Immature natural killer cell (primary cell): ENCODE data around the gene RNF151. TPM values are rescaled to one million over a fixed set of nuclear protein-coding genes. Genes with fewer than 3 reads are reported as not detected.
"Not testable (repeated sequence)": the region's sequence is repeated elsewhere in the genome, so short reads cannot be mapped to it uniquely, and the experiment has no call there.

Source experiments
- DNase-seq, 3 donors: peaks; one replicate each; pipeline ENCODE4 v3.0.0; 2022; ENCODE audit warnings: mixed read lengths in 1 of 3
- H3K27ac Mint-ChIP-seq, 6 donors: one replicate each; pipeline ENCODE4 v1.8.0; 2020; ENCODE audit warnings: mixed read lengths in 6 of 6, mild to moderate bottlenecking in 5 of 6, inconsistent platforms in 4 of 6, moderate library complexity in 3 of 6
- H3K27me3 Mint-ChIP-seq, 3 donors: one replicate each; pipeline ENCODE4 v1.8.0; 2020 to 2021; ENCODE audit warnings: low read depth in 3 of 3, mild to moderate bottlenecking in 3 of 3, mixed read lengths in 3 of 3, moderate library complexity in 3 of 3, inconsistent platforms in 1 of 3
- H3K36me3 Mint-ChIP-seq, 3 donors: one replicate each; pipeline ENCODE4 v1.8.0; 2020; ENCODE audit warnings: mixed read lengths in 3 of 3, inconsistent platforms in 2 of 3, mild to moderate bottlenecking in 2 of 3
- H3K4me1 Mint-ChIP-seq, 2 donors: one replicate each; pipeline ENCODE4 v1.8.0; 2020; ENCODE audit warnings: inconsistent platforms in 2 of 2, mild to moderate bottlenecking in 2 of 2, mixed read lengths in 2 of 2, moderate library complexity in 1 of 2
- H3K4me3 Mint-ChIP-seq, 5 donors: one replicate each; pipeline ENCODE4 v1.8.0; 2020; ENCODE audit warnings: mild to moderate bottlenecking in 5 of 5, mixed read lengths in 5 of 5, inconsistent platforms in 3 of 5, moderate library complexity in 3 of 5
- H3K9me3 Mint-ChIP-seq, 6 donors: one replicate each; pipeline ENCODE4 v1.8.0; 2020; ENCODE audit warnings: mild to moderate bottlenecking in 6 of 6, mixed read lengths in 6 of 6, inconsistent platforms in 4 of 6, moderate library complexity in 3 of 6
- polyA plus RNA-seq, 3 donors: library from polyadenylated mRNA; unstranded; fragments of 300-500 nt; fragmentation: Illumina TruSeq; gene quantifications; one replicate each; pipeline ENCODE4 v1.2.3, GENCODE V29; 2021

Gene RNF151
- polyA plus RNA-seq, 3 donors from 2014 or later = not detected

- Mint-ChIP-seq H3K27me3 (peaks cover 0 to under 1% (median 0%) of the 10 kb centered on the region in 3 donors), H3K9me3 (no peaks in the 10 kb centered on the region), H3K4me1 (peaks cover 16 to 22% of the 10 kb centered on the region in 2 donors), H3K4me3 (no peak overlapping the region), H3K27ac (peak overlapping the region in 1 of 6 donors; percentile 64), H3K36me3 (peaks cover 0 to 1% (median 0%) of the 10 kb centered on the region in 3 donors)
- DNase-seq = no peak
These were observed 36.7 kb downstream of the RNF151 start for GRCh38 chr16:2003231-2003826.

DNA sequence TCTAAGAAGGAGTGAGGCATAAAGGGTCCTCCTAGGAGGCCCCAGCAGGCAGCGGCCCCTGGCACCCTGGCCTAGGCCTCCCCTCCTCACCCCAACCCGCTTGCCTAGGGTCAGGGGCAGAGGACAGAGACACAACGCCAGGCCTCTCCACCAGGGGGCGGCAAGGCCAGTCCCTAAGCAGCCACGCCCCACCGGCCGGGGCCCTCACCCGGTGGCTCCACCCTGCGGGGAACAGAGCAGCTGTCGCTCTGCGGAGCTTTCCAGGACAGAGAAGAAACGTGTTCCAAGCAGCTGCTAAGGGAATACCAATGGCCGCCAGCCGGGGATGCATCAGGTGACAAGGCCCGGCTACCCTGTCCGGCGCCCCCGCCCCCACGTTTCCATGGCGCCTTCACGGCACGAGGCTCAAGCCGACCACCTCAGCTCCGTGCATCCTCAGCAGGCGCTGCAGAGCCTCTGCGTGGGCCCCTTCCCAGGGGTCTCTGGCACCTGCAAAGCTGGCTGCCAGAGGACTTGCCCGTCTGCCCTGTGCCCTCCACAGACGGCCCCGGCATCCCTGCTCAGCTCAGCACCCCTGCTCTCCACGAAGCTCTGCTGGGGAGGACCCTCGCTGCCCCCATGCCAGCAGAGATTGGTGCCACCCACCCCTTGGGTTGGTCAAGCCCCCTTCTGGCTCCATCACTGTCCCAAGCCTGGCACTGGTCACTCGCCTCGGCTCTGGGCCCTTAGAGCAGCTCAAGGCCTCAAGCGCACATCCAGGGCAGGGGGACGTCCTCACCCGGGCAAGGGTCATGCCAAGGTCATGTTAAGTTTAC lies 37.4 kb downstream of the RNF151 start:
- Mint-ChIP-seq H3K4me3 (no peak overlapping the region), H3K27ac (no peak overlapping the region), H3K9me3 (no peaks in the 10 kb centered on the region), H3K4me1 (peaks cover 23 to 30% of the 10 kb centered on the region in 2 donors), H3K27me3 (peaks cover 0 to 3% (median 0%) of the 10 kb centered on the region in 3 donors), H3K36me3 (no peaks in the 10 kb centered on the region)
- peak; percentile 76 to 84 (median 82) for DNase-seq

DNA sequence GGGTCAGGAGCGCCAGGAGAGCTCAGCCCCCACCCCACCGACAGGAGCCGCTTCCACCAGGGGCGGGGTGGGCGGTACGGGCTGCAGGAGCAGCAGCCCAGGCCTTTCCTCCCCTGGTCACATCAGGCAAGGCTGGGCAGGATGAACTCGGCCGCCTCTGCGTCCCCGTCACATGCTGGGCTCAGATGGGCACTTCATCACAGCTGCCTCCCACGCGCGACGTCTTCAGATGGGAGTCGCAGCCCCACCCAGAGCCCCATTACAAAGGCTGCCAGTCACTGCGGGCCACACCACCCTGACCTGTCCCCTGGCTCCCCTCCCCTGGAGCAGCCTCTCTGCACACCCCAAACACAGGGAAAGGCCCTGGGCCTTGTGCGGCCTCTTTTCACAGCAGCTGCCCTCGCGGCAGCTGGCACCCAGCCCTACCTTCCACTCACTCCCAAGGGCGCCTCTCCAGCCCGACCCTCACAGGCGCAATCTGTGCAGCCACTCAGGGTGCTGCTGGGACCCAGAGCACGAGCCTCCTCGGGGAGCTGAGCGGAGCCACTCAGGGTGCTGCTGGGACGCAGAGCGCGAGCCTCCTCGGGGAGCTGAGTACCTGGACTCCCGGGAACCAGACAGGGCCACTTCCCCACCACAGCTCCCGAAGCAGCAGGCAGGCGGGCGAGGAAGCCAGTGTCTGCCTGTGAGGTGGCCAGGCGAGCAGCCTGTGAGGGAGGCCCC lies 38.3 kb downstream of the RNF151 start:
- Mint-ChIP-seq H3K4me1 (peaks cover 25 to 32% of the 10 kb centered on the region in 2 donors), H3K36me3 (no peaks in the 10 kb centered on the region), H3K4me3 (no peak overlapping the region), H3K27me3 (peaks cover 0 to 3% (median 0%) of the 10 kb centered on the region in 3 donors), H3K9me3 (no peaks in the 10 kb centered on the region), H3K27ac (peak overlapping the region in 1 of 6 donors; percentile 30)
- DNase-seq = no peak

DNA sequence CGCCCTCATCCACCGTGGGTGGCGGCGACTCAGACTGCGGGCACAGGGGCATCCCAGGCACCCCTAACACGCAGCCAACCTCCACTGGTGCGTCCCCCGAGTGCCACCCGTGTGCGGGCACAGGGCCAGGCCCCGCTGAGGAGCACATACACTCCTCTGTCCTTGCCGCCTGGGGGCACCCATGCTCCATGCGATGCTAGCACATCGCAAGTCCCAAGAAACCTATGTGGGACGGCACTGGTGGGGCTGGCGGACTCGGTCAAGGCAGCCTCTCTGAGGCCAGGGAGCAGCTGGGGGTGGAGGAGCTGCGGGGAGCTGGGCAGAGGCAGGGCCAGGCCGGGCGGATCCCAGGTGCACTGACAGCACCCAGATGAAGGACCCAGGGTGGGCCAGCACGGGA lies 39.0 kb downstream of the RNF151 start:
- Mint-ChIP-seq H3K4me1 (peaks cover 31 to 37% of the 10 kb centered on the region in 2 donors), H3K27me3 (peaks cover 0 to 3% (median 0%) of the 10 kb centered on the region in 3 donors), H3K4me3 (no peak overlapping the region), H3K36me3 (no peaks in the 10 kb centered on the region), H3K27ac (peak overlapping the region in 2 of 6 donors; percentile 27 to 78), H3K9me3 (no peaks in the 10 kb centered on the region)
- DNase-seq = no peak

GRCh38 chr16:2006317-2006716 lies 39.7 kb downstream of the RNF151 start:
- Mint-ChIP-seq H3K27me3 (peaks cover 0 to 3% (median 0%) of the 10 kb centered on the region in 3 donors), H3K4me3 (peak overlapping the region in 1 of 5 donors; percentile 17), H3K27ac (peak overlapping the region in 5 of 6 donors; percentile 27 to 79 (median 57)), H3K36me3 (no peaks in the 10 kb centered on the region), H3K4me1 (peaks cover 31 to 37% of the 10 kb centered on the region in 2 donors), H3K9me3 (no peaks in the 10 kb centered on the region)
- DNase-seq = no peak

- Mint-ChIP-seq H3K27ac (peak overlapping the region in 5 of 6 donors; percentile 68 to 95 (median 89)), H3K27me3 (peaks cover 0 to 4% (median 0%) of the 10 kb centered on the region in 3 donors), H3K4me1 (peaks cover 31 to 37% of the 10 kb centered on the region in 2 donors), H3K9me3 (no peaks in the 10 kb centered on the region), H3K4me3 (peak overlapping the region; percentile 80 to 87 (median 83)), H3K36me3 (no peaks in the 10 kb centered on the region)
- DNase-seq = no peak
These were observed 40.6 kb downstream of the RNF151 start for GRCh38 chr16:2007081-2007836.

- peaks cover 0 to 4% (median 0%) of the 10 kb centered on the region in 3 donors for H3K27me3 Mint-ChIP-seq
- H3K4me1 Mint-ChIP-seq = peaks cover 31 to 35% of the 10 kb centered on the region in 2 donors
- H3K4me3 Mint-ChIP-seq = peak overlapping the region; percentile 80 to 87 (median 83)
- H3K36me3 Mint-ChIP-seq = no peaks in the 10 kb centered on the region
- DNase-seq = no peak
- H3K27ac Mint-ChIP-seq = peak overlapping the region; percentile 80 to 95 (median 87)
- H3K9me3 Mint-ChIP-seq = no peaks in the 10 kb centered on the region
These were observed 41.4 kb downstream of the RNF151 start for GRCh38 chr16:2008009-2008526.

DNA sequence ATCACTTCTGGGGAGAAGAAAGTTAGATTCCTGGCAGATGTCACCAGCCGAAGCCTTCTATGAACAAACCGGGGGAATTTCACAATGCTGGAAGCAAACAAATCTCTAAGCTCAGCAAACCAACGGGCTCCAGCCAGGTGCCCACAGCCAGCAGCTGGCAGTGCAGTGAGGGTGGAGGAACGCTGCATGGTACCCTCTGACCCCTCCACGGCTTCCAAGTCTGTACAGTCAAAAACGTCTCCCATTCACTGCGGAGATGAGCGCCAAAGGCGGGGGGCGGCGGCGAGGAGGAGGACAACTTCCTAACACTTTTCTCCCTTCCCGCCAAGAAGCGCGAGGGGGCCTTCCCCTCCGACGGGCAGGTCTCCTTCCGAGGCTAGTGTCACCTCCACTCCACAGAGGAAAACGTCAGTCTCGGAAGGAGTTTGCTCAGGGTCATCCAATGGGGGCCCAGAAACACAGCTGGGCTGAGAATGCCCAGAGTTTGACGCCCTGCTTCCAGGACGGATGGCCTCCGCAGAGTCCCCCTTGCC lies 42.0 kb downstream of the RNF151 start:
- peaks cover 0 to 4% (median 0%) of the 10 kb centered on the region in 3 donors for H3K27me3 Mint-ChIP-seq
- no peaks in the 10 kb centered on the region for H3K9me3 Mint-ChIP-seq
- DNase-seq = no peak
- peak overlapping the region; percentile 80 to 95 (median 87) for H3K27ac Mint-ChIP-seq
- peaks cover 31 to 35% of the 10 kb centered on the region in 2 donors for H3K4me1 Mint-ChIP-seq
- no peaks in the 10 kb centered on the region for H3K36me3 Mint-ChIP-seq
- peak overlapping the region; percentile 80 to 87 (median 83) for H3K4me3 Mint-ChIP-seq

GRCh38 chr16:2009164-2009711 lies 42.6 kb downstream of the RNF151 start:
- no peak for DNase-seq

GRCh38 chr16:2009791-2010510 lies 43.3 kb downstream of the RNF151 start, which contains the start of gene ZNF598:
TSS of gene ZNF598 (minus strand) at chr16:2009821.
- H3K4me3 Mint-ChIP-seq = peak within 1 kb of the TSS; percentile 89 to 92 (median 91)
- H3K27me3 Mint-ChIP-seq = peaks cover 0 to 4% (median 0%) of the 10 kb centered on the region in 3 donors
- H3K36me3 Mint-ChIP-seq = no peaks in the 10 kb centered on the region
- H3K27ac Mint-ChIP-seq = peak within 1 kb of the TSS; percentile 92 to 98 (median 96)
- H3K4me1 Mint-ChIP-seq = peaks cover 31 to 32% of the 10 kb centered on the region in 2 donors
- peak; percentile 81 to 84 (median 84) for DNase-seq
- H3K9me3 Mint-ChIP-seq = no peaks in the 10 kb centered on the region

More at GRCh38 chr16:2009164-2009711, 42.6 kb downstream of the RNF151 start:
- Mint-ChIP-seq H3K36me3 (no peaks in the 10 kb centered on the region), H3K27ac (peak overlapping the region; percentile 80 to 98 (median 88)), H3K27me3 (peaks cover 0 to 4% (median 0%) of the 10 kb centered on the region in 3 donors), H3K4me3 (peak overlapping the region; percentile 80 to 87 (median 83)), H3K9me3 (no peaks in the 10 kb centered on the region), H3K4me1 (peaks cover 31 to 32% of the 10 kb centered on the region in 2 donors)

- not testable (repeated sequence) for H3K27ac Mint-ChIP-seq, H3K4me3 Mint-ChIP-seq, H3K9me3 Mint-ChIP-seq, H3K27me3 Mint-ChIP-seq, DNase-seq, H3K36me3 Mint-ChIP-seq
- peaks cover 27% of the 10 kb centered on the region in 2 donors for H3K4me1 Mint-ChIP-seq
These were observed 45.1 kb downstream of the RNF151 start for GRCh38 chr16:2011726-2012125.

DNA sequence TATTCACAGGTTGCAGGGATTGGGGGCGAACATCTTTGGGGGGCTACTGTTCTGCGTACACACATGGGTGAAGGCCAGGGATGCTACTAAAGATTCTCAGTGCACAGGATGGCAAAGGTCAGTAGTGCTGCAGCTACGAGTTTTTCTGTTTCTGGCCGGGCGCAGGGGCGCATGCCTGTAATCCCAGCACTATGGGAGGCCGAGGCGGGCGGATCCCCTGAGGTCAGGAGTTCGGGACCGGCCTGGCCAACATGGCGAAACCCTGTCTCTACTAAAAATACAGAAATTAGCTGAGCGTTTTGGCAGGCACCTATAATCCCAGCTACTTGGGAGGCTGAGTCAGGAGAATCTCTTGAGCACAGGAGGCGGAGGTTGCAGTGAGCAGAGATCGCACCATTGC lies 46.9 kb downstream of the RNF151 start:
- H3K27ac Mint-ChIP-seq = no peak overlapping the region
- H3K4me3 Mint-ChIP-seq = no peak overlapping the region
- H3K27me3 Mint-ChIP-seq = peaks cover 0 to 7% (median 2%) of the 10 kb centered on the region in 3 donors
- no peaks in the 10 kb centered on the region for H3K36me3 Mint-ChIP-seq
- no peaks in the 10 kb centered on the region for H3K9me3 Mint-ChIP-seq
- no peak for DNase-seq
- H3K4me1 Mint-ChIP-seq = peaks cover 12 to 13% of the 10 kb centered on the region in 2 donors
